Thoracic aorta endothelial cell (primary cell): Measurements from ENCODE around the gene BSPH1. TPM values are rescaled to one million over a fixed set of nuclear protein-coding genes. Genes with fewer than 3 reads are reported as not detected.

Experiments used
- total RNA-seq: library from RNA; depleted of rRNA; stranded (reverse); fragments of >200 nt; gene quantifications from 2 replicates; pipeline ENCODE4 v1.2.3, GENCODE V29; 2012

The BSPH1 gene
- not detected in 2 replicates for total RNA-seq

DNA sequence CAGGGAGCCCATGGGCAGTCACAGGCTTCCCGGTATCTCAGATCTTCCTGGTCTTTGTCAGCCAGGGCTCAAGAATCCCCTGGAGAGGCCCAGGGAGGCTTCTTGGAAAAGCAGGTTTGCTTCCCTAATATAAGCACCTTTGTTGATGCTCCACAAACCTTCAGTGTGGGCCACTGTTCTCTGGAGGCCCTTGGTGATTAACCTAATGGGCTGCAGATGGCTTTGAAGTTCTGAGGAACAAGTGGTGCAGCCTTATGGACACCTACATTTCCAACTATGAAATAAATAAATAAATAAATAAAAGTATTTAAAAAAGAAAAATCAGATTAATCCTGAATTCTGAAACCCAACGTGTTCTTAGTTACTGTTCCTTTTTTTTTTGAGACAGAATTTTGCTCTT, at the start of gene BSPH1:
BSPH1 (minus strand) TSS at position 101 of the 400 bp plus-strand sequence; CDS start at position 12, 89 bp downstream.

GRCh38 chr19:47994209-47994802, 2.3 kb upstream of the BSPH1 start, which contains the start of gene ELSPBP1:
Gene ELSPBP1, plus strand, starts transcription at chr19:47994632. Its CDS starts 14,036 bp downstream, at chr19:48008668.

Other genes starting within 250 kb of the BSPH1 start
- 88.4 and 110 TPM in 2 replicates for gene NOP53, start 246.6 kb downstream of the BSPH1 start, total RNA-seq
- 292 and 365 TPM in 2 replicates for gene SELENOW, start 213.5 kb downstream of the BSPH1 start, total RNA-seq
- gene TPRX1, start 187.6 kb downstream of the BSPH1 start, total RNA-seq = not detected in 2 replicates
- gene CRX, start 170.2 kb downstream of the BSPH1 start, total RNA-seq = not detected in 2 replicates
- gene TPRX2, start 132.9 kb downstream of the BSPH1 start, total RNA-seq = not detected in 2 replicates
- not detected in 2 replicates for gene SULT2A1, start 105.9 kb downstream of the BSPH1 start, total RNA-seq
- gene ELSPBP1, start 2.5 kb upstream of the BSPH1 start, total RNA-seq = not detected in 2 replicates
- gene CABP5, start 51.9 kb upstream of the BSPH1 start, total RNA-seq = not detected in 2 replicates
- gene PLA2G4C, start 118.6 kb upstream of the BSPH1 start, total RNA-seq = 22.7 and 48.9 TPM in 2 replicates
- gene LIG1, start 178.2 kb upstream of the BSPH1 start, total RNA-seq = 46.5 and 50.0 TPM in 2 replicates
- gene ZSWIM9, start 178.5 kb upstream of the BSPH1 start, total RNA-seq = 2.9 TPM in 2 replicates